Measurements from ENCODE around the gene PDHB.
"Not testable (repeated sequence)": the region's sequence is repeated elsewhere in the genome, so short reads cannot be mapped to it uniquely, and the experiment has no call there.

Gene PDHB

DNA sequence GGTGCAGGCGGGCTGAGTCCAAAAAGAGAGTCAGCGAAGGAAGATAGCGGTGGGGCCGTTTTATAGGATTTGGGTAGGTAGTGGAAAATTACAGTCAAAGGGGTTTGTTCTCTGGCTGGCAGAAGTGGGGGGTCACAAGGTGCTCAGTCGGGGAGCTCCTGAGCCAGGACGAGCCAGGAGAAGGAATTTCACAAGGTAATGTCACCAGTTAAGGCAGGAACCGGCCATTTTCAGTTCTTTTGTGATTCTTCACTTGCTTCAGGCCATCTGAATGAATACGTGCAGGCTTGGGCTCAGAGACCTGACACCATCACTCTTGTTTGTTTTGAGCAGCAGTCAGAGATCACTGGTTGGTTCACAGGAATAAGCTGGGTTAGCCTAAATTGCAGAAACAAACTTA is 3.6 kb upstream of the PDHB start:
- not testable (repeated sequence) for DNase-seq (ENCODE audit: low read depth)

DNA sequence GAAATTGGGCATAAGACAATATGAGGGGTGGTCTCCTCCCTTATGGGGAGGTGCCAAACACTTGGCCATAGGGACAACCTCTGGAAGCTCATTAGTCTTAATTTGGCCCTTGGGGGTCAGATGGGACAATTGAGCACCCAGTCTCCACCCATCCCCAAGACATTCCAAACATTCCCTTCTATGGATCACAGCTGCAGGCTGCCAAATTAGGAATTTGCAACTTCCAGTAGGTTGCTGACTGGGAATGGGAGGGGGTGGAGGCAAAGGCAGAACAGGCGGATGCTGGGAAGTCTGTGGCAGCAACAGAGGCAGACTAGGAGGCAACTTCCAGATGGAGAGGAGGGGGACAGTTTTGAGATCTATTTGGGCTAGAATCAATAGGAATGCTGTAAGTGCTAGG is 1.4 kb upstream of the PDHB start:
- DNase-seq (ENCODE audit: low read depth), result peak; percentile 42

DNA sequence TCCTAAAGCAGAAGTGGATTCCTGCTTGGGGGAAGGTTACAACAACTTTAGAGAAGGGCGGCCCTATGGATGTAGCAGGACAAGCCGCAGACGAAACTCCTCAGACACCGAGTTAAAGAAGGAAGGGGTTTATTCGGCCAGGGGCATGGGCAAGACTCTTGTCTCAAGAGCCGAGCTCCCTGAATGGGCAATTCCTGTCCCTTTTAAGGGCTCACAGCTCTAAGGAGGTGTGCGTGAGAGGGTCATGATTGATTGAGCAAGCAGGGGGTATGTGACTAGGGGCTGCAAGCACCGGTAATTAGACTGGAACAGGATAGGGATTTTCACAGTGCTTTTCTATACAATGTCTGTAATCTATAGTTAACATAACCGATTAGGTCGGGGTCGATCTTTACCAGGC is 879 bp upstream of the PDHB start:
- no peak for DNase-seq (ENCODE audit: low read depth)

DNA sequence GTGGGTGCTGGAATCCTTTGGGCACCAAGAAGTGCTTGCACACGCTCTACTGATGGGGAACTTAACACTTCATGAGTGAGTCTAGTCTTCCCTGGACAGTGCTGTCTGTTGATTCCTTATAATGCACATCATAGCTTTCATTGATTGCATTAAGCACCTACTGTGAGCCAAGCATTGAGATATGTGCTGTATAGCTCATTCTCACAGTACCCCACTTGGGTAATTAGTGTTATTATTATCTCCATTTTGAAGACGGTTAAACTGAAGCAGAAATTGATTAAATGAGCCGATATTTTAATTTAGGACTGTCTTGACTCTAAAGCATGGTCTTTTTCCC is 504 bp upstream of the PDHB start:
- DNase-seq (ENCODE audit: low read depth), result no peak

DNA sequence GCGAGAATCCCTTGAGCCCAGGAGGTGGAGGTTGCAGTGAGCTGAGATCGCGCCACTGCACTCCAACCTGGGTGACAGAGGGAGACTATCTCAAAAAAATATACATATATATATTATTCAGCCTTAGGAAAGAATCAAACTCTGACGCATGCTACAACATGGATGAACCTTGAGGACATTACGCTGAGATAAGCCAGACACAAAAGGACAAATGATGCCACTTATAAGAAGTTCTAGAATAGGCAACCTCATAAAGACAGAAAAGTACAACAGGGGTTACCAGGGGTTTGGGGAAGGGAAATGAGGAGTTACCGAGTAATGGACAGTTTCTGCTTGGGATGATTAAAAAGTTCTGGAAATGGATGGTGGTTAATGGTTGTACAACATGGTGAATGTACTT is 727 bp downstream of the PDHB start:
- DNase-seq (ENCODE audit: low read depth), result no peak

DNA sequence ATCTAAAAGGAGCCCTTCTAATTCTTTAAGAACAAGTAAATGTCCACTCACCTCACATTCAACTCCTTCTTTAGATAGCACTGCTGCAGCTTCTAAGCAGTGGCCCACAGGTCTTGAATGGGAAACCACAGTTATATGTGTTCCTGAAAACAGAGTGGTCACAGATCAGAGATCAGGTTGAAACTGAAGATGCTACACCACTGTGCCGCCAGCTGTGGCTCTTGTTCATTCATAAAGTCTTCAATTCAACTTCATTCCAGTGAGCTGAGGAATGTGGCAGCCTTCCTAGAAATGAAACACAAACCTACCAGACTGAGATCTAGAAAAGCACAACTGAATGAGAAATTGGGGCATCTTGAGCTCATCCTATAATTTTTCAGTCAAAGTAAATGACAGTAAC is 4.0 kb downstream of the PDHB start:
- no peak for DNase-seq (ENCODE audit: low read depth)

DNA sequence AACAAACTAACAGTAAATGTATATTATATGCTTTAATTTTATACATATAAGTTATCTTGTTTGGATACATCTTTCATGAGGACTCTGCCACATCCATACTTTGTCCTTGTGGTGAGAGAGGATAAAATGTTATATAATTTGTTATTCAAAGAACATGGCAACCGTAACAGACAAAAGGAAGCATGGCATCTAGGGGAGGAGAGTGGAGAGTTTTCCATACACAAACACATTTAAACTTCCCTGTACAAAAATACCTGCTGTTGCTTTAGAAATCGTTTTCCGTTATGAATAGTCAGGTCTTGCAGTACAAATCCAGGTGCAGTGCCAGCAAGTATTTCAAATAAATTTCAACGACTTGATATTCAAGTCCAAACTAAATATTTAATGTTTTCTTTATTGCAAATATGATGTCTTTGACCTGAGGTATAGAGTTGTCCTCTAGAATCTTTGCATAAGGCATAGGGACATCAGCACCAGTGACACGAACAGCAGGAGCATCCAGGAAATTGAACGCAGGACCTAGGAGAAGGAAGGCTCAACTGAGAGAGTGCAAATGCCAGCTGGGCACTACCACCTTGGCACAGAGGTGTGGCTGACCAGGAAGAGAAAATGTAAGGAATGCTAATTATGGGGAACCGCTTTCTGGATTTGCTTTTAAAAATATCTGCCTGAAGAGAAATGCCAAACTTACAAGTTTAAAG is 5.8 kb downstream of the PDHB start:
- no peak for DNase-seq (ENCODE audit: low read depth)

DNA sequence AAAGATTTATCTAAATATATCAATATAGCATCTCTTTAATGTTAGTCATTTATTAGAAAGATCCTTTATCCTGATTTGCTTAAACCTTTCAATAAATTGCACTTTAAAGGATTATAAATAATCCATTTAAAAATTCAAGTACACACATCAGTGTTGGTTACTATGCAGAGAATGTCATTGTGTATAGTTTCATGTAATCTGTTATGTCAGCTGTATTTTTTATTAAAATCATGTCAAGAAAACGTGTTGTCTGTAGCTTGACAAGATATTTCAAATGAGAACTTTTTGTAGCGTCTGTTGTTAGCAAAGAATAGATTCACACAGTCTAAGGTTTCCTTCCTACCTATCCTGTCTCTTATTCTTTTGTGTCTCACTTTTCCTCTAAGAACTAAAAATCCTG is 7.8 kb downstream of the PDHB start:
- no peak for DNase-seq (ENCODE audit: low read depth)

DNA sequence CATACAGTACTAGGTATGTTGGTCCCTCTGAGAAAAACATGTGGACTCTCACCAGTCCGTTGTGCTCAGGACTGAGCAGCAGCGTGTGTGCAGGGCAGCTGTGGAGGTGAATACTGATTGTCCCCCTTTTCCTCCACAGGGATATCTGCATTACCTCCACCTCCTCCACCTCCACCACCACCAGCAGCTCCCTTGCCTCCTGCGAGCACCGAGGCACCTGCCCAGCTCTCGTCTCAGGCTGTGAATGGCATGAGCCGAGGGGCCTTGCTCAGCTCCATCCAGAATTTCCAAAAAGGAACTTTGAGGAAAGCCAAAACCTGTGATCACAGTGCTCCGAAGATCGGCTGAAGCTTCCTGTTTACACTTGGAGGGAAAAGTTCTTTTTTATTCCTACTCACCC is 9.0 kb downstream of the PDHB start:
- DNase-seq (ENCODE audit: low read depth), result no peak

DNA sequence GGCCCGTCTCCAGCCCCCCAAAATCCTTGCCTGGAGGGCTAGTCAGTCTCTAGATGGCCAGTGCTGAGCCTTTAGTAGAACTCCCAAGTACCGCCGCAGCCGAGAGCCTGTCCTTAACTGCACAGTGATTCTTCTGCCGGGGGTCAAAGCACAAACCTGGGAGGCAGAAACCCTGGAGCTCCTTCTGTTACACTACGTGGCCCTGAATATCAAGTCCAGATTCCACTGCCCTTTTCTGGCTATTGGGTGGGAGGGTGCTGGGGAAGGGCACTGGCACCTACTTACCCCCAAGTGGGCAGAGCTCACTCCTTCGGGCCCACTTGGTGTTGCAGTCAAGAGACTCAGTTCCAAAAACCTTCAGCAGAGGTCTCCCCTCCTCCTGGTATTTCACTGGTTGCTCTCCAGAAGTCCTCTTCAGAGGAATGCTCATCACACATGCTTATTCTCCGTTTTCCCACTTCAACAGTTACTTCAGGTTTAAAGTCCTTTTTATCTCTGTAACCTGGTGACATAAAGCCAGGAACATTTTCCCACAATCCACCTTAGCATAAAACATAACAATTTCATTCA is 10.8 kb downstream of the PDHB start:
- peak; percentile 42 for DNase-seq (ENCODE audit: low read depth)

DNA sequence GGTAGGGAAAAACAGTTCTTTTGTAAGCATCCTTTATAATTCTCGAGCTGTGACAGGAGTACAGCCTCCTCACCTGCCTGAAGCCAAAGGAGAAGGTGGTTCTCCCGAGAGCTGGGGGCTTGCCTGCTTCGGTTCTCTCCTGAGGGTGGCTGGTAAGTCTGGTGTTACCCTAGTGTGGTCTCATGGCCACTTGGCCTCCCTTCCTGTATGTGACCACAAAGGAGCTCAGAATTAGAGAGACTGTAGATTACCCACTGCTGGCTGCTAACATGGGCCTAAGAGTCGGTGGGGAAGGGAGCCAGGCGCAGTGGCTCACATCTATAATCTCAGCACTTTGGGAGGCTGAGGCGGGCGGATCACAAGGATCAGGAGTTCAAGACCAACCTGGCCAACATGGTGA is 12.6 kb downstream of the PDHB start:
- no peak for DNase-seq (ENCODE audit: low read depth)

DNA sequence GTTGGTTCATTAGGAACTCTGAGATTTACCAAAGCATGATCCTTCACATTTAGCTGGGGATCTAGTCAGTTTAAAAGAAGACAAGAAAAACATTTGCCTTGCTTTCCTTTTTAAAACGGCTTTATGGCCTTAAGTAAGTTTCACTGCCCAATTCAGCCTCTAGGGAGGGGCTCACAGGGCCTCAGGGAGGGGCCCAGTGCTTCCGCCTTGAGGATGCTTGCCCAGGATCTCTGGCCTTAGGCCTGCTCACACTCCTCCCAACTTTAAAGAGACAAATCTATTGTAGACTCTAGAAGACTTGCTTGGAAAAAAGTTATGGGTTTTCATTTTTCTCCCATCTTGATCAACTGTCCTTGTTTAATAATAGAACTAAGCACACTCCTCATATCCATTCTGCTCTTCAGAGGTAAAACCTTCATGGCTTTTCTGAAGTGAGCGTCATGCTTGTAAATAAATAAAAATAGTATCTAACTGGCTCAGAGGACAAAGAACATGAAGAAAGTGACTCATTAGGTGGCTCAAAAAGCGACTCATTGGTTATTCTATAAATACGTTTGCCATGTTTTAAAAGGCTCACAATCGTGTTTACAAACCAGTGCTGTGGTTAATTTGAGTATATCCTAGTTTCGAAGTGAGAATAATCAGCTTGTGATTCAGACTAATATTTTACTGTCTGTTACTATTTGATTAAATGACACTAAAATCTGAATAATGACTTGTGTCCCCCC is 13.7 kb downstream of the PDHB start:
- DNase-seq (ENCODE audit: low read depth), result no peak

DNA sequence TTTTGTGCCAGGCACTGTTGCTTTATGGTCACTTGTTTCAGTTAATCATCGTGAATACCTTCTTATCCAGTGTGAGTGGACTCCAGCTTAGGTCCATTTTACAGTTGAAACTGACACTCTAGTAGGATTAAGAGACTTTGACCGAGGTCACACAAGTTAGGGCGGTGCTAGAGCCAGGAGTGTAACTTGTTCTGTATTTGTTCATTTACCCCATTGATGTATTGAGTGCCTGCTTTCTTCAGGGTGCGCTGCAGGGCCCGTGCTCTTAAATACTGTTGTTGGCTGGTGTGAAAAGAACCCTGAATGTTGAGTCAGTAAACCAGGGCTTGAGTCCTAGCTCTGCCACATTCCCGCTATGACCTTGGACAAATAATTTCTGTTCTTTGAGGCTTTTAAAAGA is 15.4 kb downstream of the PDHB start:
- DNase-seq (ENCODE audit: low read depth), result no peak

DNA sequence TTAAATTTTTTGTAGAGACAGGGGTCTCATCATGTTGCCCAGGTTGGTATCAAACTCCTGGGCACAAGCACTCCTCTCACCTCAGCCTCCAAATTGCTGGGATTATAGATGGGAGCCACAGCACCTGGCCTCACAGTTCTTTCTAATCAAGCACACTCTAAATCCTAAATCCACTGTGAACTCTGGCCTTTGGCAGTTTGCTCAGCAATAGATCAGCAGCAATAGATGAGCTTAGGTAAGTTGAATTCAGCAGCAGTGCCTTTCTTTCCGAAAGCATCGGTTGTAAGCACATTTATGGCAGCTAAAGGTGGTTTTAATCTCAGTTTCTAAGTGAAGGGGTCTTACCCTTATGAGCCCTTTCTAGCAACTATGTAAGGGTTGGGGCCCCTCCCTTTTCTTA is 16.6 kb downstream of the PDHB start:
- no peak for DNase-seq (ENCODE audit: low read depth)

DNA sequence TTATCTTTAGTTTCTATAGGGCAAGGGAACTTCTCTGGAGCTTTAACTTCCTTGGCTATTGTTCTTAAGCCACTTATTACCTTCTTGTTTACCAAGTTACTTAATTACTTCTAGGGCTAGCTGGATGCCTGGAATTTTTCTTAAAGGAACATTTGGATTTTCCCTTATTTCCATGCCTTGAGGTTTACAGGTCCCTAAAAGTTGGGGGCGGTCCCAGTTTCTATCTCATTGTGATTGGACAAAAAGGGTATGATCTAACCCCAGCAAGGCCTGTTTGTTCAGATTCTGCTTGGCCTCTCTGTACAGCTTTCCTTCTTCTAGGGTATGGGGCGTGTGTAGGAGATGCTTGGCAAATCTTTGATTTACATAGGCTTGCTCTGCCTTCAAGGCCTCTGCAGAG is 17.4 kb downstream of the PDHB start:
- peak; percentile 23 for DNase-seq (ENCODE audit: low read depth)

DNA sequence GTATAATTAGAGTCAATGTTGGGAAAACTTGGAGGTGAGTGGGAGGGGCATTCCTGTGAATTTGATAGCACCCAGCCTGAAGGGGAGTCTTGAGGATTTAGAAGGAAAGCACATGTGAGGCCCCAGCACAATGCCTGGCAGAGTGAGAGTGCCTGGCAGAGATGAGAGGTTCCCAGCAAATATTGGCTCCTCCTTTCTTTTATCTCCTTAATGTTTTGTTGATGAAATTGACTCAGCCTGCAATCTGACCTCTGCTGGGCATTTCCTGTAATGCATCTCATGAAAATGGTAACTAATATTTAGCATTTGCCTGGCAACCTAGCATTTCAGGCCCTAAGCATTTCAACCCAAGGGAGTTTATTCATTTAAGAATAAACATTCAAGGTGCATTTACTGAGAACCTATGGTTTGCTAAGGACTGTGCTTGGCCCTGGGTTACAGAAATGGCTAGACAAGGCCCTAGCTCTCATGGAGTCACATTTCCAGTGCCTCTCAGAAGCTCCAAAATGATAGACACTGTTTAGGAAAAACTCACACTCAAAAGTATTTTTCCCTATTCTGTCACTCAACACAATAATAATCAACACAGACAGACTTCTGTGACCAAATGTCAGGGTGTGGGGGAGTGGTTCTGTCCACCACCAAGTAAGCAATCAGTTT is 19.0 kb downstream of the PDHB start:
- peak; percentile 84 for DNase-seq (ENCODE audit: low read depth)

DNA sequence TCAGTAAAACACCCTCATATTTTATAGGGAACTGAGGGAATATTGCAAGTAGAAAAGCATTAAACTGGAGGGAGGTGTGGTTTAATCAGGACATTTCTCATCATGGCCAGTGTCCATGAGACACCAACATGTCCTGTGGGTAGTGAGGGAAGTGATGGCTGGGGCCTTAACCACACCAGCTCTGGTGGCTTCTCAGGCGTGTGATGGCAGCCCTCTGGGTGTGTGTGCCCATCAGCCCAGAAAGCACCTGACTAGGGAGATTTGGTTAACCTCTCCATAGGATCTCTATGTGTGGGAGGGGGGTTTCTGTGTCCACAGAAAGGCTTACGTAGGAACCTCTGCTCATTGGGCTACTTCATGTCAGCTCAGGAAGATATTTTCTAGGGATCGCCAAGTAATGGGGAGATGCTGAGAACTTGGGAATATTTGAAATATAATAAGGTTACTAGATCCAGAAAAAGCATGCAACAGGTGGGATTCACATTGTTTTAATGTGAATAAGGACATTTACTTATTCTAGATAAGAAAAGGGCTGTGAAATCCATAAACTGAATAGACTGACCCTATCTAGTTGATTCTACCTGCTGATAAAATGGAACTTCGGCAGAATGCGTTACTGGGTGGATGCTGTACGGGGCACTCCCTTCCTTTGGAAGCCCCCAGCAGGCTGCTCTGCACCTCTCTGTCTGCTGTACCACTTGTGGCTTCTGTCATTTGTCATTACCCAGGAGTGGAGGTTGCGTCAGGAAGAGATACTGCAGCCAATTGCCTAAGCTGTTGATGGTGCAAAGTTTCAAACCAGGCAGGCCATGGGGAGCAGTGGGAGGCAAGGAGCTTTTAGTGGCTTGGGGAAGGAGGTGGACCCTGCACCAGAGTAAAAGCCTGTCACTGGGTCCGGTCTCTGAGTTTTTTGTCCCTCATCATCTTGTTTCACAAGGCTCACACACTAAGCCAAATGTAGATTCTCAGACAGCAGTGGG is 21.5 kb downstream of the PDHB start:
- DNase-seq (ENCODE audit: low read depth), result no peak

DNA sequence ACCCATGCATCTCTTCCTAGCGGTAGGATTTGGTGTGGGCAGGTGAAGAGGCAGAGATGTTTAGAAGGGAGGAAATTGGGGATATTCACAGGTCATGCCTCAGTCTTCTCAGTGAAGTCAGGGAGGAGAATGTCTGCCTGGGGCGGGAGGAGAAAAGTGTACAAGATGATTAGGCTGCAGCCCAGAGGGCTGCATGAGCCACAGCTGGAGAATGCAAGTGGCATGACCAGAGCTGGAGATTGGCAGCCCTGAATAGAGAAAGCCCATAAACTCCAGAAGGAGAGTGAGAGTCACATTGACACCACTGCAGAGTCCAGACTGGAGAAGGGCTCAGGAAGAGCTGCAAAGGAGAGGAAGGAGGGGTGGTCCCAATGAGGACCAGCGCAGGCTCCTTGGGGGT is 22.6 kb downstream of the PDHB start:
- DNase-seq (ENCODE audit: low read depth), result no peak

DNA sequence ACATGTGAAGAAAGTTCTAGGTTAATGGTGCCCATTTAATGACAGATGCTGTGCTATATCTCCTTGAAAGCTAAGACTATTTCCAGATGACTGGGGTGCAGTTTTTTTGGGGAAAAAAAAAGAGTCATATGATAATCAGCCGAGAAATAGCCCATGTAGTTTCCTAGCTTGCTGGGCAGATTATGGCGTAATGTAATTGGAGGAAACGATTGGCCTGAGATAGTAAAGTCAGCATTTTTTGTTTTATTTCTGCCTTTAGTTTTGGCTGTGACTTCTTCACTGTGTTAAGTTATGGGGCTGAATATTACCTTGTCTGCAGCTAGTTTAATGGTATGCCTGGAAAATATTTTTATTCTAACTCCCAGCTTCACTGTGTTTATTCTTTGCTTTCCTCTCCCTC is 24.0 kb downstream of the PDHB start:
- DNase-seq (ENCODE audit: low read depth), result no peak

DNA sequence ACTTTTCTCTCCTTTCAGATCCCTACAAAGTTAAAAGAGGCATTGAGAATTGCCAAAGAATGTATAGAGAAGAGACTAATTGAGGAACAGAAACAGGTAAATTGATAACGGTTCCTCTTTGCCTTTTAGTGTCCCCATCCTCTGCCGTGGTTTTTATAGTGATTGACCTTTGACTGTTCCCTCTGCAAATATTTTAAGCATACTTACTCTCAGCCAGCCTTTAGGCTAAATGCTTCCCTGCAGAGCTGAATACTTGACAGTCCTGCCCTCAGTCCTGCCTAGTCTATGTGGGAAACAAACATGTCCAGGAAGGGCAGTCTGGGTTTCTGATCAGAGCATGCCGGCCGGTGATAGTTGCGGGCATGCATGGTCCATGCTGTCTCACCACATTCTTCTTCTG is 24.7 kb downstream of the PDHB start:
- DNase-seq (ENCODE audit: low read depth), result no peak

DNA sequence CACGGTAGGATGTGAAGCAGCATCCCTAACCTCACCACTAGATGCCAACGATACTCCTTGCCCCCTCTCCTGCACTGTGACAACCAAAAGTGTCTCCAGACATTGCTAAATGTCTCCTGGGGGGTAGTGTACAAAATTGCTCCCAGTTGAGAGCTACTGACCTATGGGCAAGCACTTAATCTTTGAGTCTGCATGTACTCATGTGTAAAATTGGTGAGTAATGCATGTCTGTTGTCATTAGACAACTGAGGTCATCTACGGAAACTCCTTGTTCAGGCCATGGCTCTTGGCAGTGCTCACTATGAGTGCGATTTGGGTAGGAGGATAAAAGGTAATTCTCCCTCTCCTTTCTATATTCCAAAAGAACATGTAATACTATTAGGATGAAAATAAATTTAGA is 29.2 kb downstream of the PDHB start:
- DNase-seq (ENCODE audit: low read depth), result peak; percentile 73

DNA sequence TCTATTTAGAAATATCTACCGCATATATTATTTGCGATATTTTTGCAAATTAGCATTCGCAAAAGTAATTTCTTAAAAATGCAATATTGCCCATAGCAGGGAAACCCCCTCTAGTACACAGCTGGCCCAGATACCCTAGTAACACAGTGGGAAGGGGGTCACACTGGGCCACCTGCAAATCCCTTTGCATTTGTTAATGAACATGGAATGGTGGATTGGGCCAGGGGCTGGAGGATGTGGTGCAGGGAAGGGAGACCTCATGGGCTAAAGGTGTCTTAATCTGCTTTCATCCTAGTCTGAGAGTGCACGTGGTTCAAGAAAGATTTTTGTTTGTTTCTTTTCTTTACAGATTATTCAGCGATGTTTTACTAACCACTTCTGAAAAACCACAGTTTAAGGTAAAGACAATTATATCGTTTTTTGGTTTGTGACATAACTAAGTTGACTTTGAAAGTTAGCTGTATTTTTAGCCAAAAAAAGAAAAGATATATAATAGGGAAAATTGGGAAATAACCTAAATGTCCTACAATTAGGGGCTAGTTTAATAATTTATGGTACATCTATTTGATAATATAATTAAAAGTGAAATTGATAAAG is 30.0 kb downstream of the PDHB start:
- no peak for DNase-seq (ENCODE audit: low read depth)

Data from amniotic epithelial cell (primary cell).